ENCODE results near the gene SP6. TPM values are rescaled to one million over a fixed set of nuclear protein-coding genes. Genes with fewer than 3 reads are reported as not detected.

The SP6 gene
- total RNA-seq, 1 experiment from 2014 or later = 10.8 TPM

GRCh38 chr17:47843391-47843730, 7.6 kb downstream of the SP6 start:
- Histone ChIP-seq H3K27ac (ENCODE audit: low read depth, low read length) (peak overlapping the region; percentile 21; the same call in 1 of the 2 replicates), H3K9me2 (ENCODE audit: insufficient read depth) (no peaks in the 10 kb centered on the region), H3K36me3 (ENCODE audit: control insufficient read depth in 1 of 2, insufficient read depth in 2 of 2, low read length in 2 of 2) (peaks cover 0 to 2% of the 10 kb centered on the region in 2 experiments; a peak in 1 of 4 replicates), H3K9ac (ENCODE audit: low read length) (no peak overlapping the region), H3K79me2 (ENCODE audit: insufficient read depth, low read length) (peaks cover 6% of the 10 kb centered on the region; the same call in 1 of the 2 replicates), H3K9me3 (ENCODE audit: control insufficient read depth in 1 of 2, insufficient read depth in 1 of 2, low read depth in 1 of 2, low read length in 2 of 2) (no peaks in the 10 kb centered on the region), H3K4me3 (replicated peaks in 1 of 2; ENCODE audit: low read depth in 1 of 2, low read length in 2 of 2) (no peak overlapping the region), H2AFZ (ENCODE audit: low read depth, low read length, poor library complexity, severe bottlenecking) (no peak overlapping the region), H3K4me1 (ENCODE audit: control insufficient read depth in 1 of 2, insufficient read depth in 2 of 2, low read length in 2 of 2) (peaks cover 25 to 46% of the 10 kb centered on the region in 2 experiments), H3K27me3 (ENCODE audit: insufficient read depth, low read length) (no peaks in the 10 kb centered on the region), H4K20me1 (ENCODE audit: insufficient read depth) (no peaks in the 10 kb centered on the region), H3K4me2 (ENCODE audit: low read length) (peak overlapping the region; percentile 37)
- RAD21 ChIA-PET (ENCODE audit: low non-redundant PET in 1 of 2, low total read pairs in 2 of 2, uncharacterized antibody in 2 of 2, unreplicated experiment in 2 of 2) = interaction anchor here (0.7 to 4.5 kb wide), 9 partner anchors 46 to 175 kb away, joined by 3 to 43 read pairs (median 6); partner anchors contain the start of genes CDK5RAP3 (in 2 of the 2) and SP2 (in 1 of the 2)
- no TSS peak for BruUV-seq (replicated peaks)
- POLR2A ChIA-PET = interaction anchor here (0.7 to 3.6 kb wide), 8 partner anchors 8 to 1045 kb away, joined by 3 to 19 read pairs (median 5); partner anchors contain the start of genes LRRC46, MRPL10, SP2 and SP6
- TF ChIP-seq CTCF (IDR thresholded peaks at IDR 0.05 in 2 of 3, conservative IDR thresholded peaks at IDR 0.05 in 1 of 3; ENCODE audit: borderline replicate concordance in 1 of 3, insufficient read depth in 1 of 3, low read depth in 2 of 3, low read length in 2 of 3) = 0 out of 6 replicates have a peak, but pooled peaks of 1 of the 3 experiments have one; percentile 9
- no peak for TF ChIP-seq RAD21 (IDR thresholded peaks at IDR 0.05; ENCODE audit: low read depth)
- intact Hi-C loops (cut with micrococcal nuclease) = loop anchor here (1.0 to 5.0 kb wide), 3 partner anchors 104 to 289 kb away; partner anchors contain the start of gene CDK5RAP3
- DNase-seq (ENCODE audit: low read depth, low spot score) (no peak), ATAC-seq (no peak)
- CTCF ChIA-PET = interaction anchor here (1.0 to 12.6 kb wide), 17 partner anchors 8 to 182 kb away, joined by 3 to 393 read pairs (median 7); partner anchors contain the start of genes CDK5RAP3, LRRC46, MRPL10 and PNPO

Measured in HCT116 (cell line).